ENCODE data around the gene GAGE10.
"Not testable (repeated sequence)": the region's sequence is repeated elsewhere in the genome, so short reads cannot be mapped to it uniquely, and the experiment has no call there.

Gene GAGE10

GRCh38 chrX:49276207-49276606 is 27.2 kb upstream of the GAGE10 start:
- no peak for DNase-seq (ENCODE audit: low read depth in 2 of 2)

DNA sequence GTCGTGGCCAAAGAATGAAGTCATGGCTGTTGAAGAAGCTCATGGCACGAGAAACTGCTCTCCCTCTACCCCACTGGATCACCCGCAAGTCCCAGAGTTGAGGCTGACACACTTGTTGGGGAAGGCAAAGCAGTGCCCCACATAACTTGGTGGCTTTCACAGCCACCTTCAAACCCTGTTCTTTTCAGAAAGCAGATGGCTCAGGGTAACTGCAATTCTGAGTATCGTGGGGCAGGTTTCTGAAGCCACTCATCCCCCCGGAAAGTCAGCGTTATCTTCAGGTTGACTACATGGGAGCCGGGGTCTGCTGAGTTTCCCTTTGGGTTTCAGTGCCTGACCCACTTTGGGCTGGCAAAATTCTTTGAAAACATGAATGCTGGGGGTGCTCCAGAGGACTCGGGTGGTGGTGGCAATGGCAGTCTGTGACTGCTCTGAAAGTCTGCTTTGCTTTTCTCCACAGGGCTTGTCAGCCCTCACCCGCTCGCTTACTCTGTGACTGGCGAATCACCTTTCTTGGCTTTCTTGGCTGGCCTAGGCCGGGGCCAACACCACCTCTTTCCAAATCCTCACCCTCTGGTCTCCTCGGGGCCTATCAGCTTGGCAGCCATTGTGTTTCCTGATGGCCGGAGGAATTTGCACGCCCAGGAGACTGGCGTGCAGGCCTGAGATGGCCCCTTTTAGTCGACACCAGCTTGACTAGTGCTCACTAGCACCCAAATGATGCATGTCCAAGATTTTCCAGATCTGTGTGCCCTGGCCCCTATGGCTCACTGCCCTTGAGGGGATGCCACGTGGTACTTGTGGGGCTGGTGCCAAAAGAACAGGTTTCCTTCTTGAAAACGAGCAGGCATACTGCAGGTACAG is 26.5 kb upstream of the GAGE10 start:
- DNase-seq (ENCODE audit: low read depth in 2 of 2), result no peak

DNA sequence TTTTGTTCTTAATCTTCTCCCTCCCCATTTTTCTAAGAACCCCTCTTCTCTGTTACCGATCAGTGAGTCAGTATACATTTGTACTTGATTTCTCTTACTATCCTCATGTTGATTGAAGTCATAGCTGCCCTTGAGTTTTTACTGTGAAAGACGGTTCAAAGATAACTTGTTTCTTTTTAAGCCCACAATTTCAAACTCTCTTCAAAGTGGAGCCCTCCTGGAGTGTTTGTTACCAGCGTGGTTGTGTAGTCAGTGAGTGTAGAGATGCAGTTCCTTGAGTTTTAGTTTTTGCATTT is 26.0 kb upstream of the GAGE10 start:
- no peak for DNase-seq (ENCODE audit: low read depth in 2 of 2)

GRCh38 chrX:49278081-49278480 is 25.4 kb upstream of the GAGE10 start:
- DNase-seq (ENCODE audit: low read depth in 2 of 2), result no peak

GRCh38 chrX:49282647-49283011 is 20.8 kb upstream of the GAGE10 start:
- DNase-seq (ENCODE audit: low read depth in 2 of 2), result no peak

DNA sequence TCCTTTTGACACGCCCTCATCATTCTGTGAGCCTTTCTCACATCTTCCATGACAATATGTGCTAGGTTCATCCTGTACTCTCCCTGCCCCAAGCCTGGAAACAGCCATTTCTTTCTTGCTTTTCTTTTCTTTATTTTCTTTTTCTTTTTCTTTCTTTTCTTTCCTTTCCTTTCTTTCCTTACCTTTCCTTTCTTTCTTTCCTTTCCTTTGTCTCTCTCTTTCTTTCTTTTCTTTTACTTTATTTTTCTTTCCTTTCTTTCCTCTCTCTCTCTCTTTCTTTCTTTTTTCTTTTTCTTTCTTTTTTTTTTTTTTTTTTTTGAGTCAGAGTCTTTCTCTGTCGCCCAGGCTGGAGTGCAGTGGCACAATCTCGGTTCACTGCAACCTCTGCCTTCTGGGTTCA is 19.2 kb upstream of the GAGE10 start:
- no peak for DNase-seq (ENCODE audit: low read depth in 2 of 2)

- no peak for DNase-seq (ENCODE audit: low read depth in 2 of 2)
These were observed 17.3 kb upstream of the GAGE10 start for GRCh38 chrX:49286136-49286535.

- no peak for DNase-seq (ENCODE audit: low read depth in 2 of 2)
These were observed 16.9 kb upstream of the GAGE10 start for GRCh38 chrX:49286581-49286980.

- DNase-seq (ENCODE audit: low read depth in 2 of 2), result no peak
These were observed 15.8 kb upstream of the GAGE10 start for GRCh38 chrX:49287665-49288064.

GRCh38 chrX:49290215-49290614 is 13.2 kb upstream of the GAGE10 start:
- no peak for DNase-seq (ENCODE audit: low read depth in 2 of 2)

DNA sequence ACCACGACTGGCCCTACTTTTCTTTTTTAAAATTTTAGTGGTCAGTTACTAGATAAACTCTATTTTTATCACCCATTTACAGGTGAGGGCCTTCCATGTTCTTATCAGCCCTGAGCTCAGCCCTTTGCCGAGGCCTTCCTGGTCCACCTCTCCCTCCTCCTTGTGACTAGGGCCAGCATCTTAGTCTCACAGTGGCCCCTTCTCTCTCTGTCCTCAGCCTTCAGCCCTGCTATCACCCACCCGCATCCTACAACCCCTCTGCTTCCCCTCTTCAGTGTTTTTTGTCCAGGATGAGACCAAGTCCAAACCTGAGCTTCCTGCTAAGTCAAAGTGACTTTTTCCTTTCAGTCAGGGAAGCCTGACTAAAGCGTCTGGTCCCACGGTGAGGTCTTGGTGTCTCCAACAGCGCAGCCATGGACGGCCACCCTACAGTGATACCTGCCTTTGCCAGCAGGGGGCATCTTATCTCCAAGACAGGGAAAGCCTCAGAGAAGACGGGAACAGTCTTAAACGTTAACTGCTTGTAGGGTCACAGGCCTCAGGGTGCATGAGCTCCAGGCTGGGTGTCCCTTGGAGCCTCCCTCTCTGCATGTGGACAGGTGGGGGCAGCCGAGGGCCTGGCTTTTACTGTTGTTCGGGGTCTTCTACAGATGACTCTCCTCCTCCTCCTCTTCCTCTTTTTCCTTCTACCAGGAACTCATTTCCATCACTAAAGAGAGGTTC is 11.7 kb upstream of the GAGE10 start:
- DNase-seq (ENCODE audit: low read depth in 2 of 2), result no peak

DNA sequence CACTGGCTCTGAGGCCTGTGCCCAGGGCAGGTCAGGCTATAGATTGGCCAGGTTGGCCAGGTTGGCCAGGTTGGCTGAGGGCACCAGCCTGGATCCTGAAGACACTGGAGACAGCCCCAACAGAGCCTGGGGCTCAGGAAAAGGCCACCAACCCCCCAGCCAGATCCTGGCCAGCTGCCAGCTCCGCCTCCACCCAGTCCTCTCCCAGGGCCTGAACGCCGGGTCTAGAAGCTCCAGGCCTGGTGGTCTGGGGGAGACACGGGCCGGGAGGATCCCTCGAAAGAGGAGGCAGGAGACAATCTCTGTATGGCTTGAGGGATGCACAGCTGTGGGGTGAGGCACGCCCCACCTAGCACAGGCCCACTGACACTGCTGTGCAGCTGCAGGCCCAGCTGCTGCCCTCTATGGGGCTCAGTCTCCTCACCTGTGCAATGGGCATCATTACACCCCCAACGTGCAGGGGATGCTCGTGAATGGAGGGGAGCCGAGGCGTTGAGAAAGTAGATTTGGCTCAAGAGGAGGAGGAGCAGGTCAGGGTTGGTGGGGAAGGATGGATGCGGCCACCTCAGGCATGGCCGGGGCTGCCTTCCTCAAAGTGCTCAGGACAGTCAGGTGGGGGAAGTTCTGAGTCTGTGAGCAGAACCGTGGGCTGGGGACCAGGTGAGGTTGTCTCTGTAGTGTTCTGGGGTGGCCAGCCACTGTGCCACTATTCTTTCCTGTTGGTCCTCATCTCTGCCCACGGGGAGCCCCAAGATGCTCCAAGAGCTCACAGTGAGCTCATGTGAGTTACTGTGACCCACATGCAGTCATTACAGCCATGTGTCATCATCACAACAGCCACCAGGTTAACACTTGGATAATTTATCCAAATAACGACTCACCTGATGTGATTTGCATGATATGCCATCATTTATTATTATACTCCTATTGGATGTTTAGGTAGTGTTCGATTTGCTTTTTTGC is 10.8 kb upstream of the GAGE10 start:
- DNase-seq (ENCODE audit: low read depth in 2 of 2), result no peak

DNA sequence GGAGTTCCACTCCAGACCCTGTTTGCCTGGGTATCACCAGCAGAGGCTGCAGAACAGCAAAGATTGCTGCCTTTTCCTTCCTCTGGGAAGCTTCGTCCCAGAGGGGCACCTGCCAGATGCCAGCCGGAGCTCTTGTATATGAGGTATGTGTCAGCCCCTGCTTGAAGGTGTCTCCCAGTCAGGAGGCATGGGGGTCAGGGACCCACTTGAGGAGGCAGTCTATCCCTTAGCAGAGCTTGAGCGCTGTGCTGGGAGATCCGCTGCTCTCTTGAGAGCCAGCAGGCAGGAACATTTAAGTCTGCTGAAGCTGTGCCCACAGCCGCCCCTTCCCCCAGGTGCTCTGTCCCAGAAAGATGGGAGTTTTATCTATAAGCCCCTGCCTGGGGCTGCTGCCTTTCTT is 4.2 kb upstream of the GAGE10 start:
- not testable (repeated sequence) for DNase-seq (ENCODE audit: low read depth in 2 of 2)

GRCh38 chrX:49300703-49301102 is 2.7 kb upstream of the GAGE10 start:
- no peak for DNase-seq (ENCODE audit: low read depth in 2 of 2)

DNA sequence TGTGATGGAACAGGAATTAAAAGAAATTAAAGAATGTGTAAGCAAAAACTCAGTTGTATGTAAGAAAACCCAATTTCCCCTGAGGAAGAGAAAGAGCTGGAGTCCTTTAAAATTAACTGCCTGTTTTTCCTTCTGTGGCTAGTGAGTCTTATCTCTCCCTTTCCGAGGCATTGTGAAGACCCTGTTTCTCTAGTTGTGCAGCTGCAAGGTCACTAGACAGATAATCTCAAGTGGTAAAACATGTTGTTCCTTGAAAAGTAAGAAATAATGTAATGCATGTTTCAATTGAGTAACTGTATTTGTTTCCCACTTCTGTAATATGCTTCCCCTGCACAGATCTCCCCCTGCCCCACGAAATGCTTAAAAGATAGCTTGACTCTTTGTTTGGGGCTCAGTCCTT is 4.3 kb downstream of the GAGE10 start:
- not testable (repeated sequence) for DNase-seq (ENCODE audit: low read depth in 2 of 2)

- DNase-seq (ENCODE audit: low read depth in 2 of 2), result no peak
These were observed 5.3 kb downstream of the GAGE10 start for GRCh38 chrX:49308604-49309269.

DNA sequence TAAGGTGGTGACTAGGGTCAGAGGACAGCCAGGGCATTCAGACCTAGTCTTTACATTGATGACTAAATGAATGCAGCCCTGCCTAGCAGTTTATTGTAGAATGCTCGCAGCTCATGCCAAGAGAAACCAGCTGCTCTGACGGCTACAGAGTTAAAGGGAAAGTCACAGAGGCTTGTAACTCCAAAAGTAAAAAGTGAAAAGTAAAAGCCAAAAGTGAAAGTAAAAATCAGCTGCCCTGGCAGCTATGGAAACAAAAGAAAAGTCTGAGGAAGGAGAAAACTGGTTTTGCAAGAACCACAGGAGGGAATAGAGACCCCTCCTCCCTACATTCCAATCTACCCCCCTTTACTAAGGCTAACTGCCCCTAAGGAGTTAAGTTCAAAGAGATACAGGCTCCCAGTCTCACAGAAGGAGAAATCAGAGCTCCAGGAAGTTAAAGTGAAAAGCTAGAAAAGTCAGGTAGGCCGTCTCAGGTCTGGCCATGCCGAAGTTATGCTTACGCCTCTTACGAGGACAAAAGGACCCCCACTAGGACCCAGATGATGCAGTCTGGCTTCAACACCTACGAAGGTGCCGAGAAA is 6.0 kb downstream of the GAGE10 start:
- no peak for DNase-seq (ENCODE audit: low read depth in 2 of 2)

DNA sequence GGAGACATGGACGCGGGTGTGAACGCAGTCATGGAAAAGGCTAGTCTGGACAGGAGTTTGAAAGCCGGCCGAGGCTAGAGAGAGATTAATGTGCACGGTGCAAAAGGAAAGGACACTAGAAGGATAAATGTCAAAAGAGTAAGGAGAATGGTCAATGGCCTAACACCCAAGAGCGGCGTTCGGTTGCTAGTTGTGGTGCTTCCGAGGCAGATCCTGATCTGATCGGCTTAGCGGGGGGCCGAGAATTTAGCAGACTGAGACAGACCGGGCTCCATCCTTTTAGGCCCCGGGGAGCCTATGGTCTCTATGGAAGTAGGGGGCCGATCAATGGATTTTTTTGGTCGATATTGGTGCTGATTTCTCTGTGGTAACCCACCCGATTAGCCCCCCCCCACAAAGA is 6.9 kb downstream of the GAGE10 start:
- DNase-seq (ENCODE audit: low read depth in 2 of 2), result no peak

- no peak for DNase-seq (ENCODE audit: low read depth in 2 of 2)
These were observed 8.7 kb downstream of the GAGE10 start for GRCh38 chrX:49312176-49312575.

DNA sequence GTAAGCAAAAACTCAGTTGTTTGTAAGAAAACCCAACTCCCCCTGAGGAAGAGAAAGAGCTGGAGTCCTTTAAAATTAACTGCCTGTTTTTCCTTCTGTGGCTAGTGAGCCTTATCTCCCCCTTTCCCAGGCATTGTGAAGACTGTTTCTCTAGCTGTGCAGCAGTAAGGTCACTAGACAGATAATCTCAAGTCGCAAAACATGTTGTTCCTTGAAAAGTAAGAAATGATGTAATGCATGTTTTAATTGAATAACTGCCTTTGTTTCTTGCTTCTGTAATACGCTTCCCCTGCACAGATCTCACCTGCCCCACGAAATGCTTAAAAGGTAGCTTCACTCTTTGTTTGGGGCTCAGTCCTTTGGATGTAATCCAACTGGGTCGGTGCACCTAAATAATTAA is 12.6 kb downstream of the GAGE10 start:
- DNase-seq (ENCODE audit: low read depth in 2 of 2), result no peak

DNA sequence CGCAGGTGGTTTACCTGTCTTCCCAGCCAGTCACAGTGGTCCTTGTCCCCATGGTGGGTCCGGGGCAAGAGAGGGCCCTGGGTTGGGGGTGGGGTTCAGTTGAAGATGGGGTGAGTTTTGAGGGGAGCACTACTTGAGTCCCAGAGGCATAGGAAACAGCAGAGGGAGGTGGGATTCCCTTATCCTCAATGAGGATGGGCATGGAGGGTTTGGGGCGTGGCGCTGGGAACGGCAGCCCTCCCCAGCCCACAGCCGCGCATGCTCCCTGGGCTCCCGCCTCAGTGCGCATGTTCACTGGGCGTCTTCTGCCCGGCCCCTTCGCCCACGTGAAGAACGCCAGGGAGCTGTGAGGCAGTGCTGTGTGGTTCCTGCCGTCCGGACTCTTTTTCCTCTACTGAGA is 18.3 kb downstream of the GAGE10 start, which contains the start of gene GAGE12J:
Gene GAGE12J (plus strand): TSS at position 301 of the 400 bp plus-strand sequence. CDS start 1,157 bp downstream, outside the sequence.
- DNase-seq (ENCODE audit: low read depth in 2 of 2), result not testable (repeated sequence)
